Urinary bladder (tissue), 4 donors: Measurements from ENCODE around the gene SIPA1L3. TPM values are rescaled to one million over a fixed set of nuclear protein-coding genes. Genes with fewer than 3 reads are reported as not detected.

Source experiments
- DNase-seq: peaks from one replicate; pipeline ENCODE4 v3.0.0-alpha.2; 2015; ENCODE audit errors: extremely low spot score
- H3K27ac ChIP-seq: one replicate; pipeline ENCODE4 v1.5.1; 2013; ENCODE audit warnings: low read depth, mild to moderate bottlenecking, moderate library complexity
- H3K36me3 ChIP-seq: one replicate; pipeline ENCODE4 v1.6.1; 2013; ENCODE audit warnings: mild to moderate bottlenecking, moderate library complexity; ENCODE audit not compliant: insufficient read depth
- H3K4me1 ChIP-seq: one replicate; pipeline ENCODE4 v1.6.1; 2013; ENCODE audit warnings: mild to moderate bottlenecking, moderate library complexity; ENCODE audit not compliant: insufficient read depth
- H3K4me3 ChIP-seq: one replicate; pipeline ENCODE4 v1.5.1; 2013; ENCODE audit warnings: low read depth, low read length
- WGBS: extraction: QIAGEN DNeasy Blood & Tissue Kit; methylation state at CpG from one replicate; pipeline ENCODE4 v1.1.7; 2013; 5-methylcytosine and 5-hydroxymethylcytosine counted together
- polyA plus RNA-seq: library from polyadenylated mRNA; stranded (reverse); fragments of 200-250 nt; gene quantifications from one replicate; pipeline ENCODE4 v1.2.3, GENCODE V29; 2013
- total RNA-seq: library from RNA; depleted of rRNA; stranded (reverse); fragments of >200 nt; gene quantifications from one replicate; pipeline ENCODE4 v1.2.3, GENCODE V29; 2014
- donor health status: healthy with polysubstance abuse.
- donor health status: healthy.

Gene SIPA1L3
- total and polyA plus RNA-seq, 2 donors = 6.2 to 11.5 TPM

GRCh38 chr19:37943480-37943879 is 36.5 kb downstream of the SIPA1L3 start:
- H3K36me3 ChIP-seq = no peaks in the 10 kb centered on the region
- no peaks in the 10 kb centered on the region for H3K4me1 ChIP-seq
- no peak overlapping the region for H3K4me3 ChIP-seq
- WGBS = 88% methylated on average over 5 of the region's 5 CpGs
- H3K27ac ChIP-seq = no peak overlapping the region
- DNase-seq = no peak

- 97% methylated on average over 6 of the region's 6 CpGs for WGBS
- no peaks in the 10 kb centered on the region for H3K36me3 ChIP-seq
- no peak for DNase-seq
- no peak overlapping the region for H3K27ac ChIP-seq
- H3K4me3 ChIP-seq = no peak overlapping the region
- no peaks in the 10 kb centered on the region for H3K4me1 ChIP-seq
Measured at GRCh38 chr19:37946132-37946531, 39.1 kb downstream of the SIPA1L3 start.

GRCh38 chr19:37947778-37948177 is 40.8 kb downstream of the SIPA1L3 start:
- no peak for DNase-seq
- H3K27ac ChIP-seq = no peak overlapping the region
- no peaks in the 10 kb centered on the region for H3K36me3 ChIP-seq
- WGBS = 86% methylated on average over 5 of the region's 5 CpGs
- no peak overlapping the region for H3K4me3 ChIP-seq
- no peaks in the 10 kb centered on the region for H3K4me1 ChIP-seq

- no peak overlapping the region for H3K4me3 ChIP-seq
- no peak for DNase-seq
- H3K36me3 ChIP-seq = no peaks in the 10 kb centered on the region
- H3K27ac ChIP-seq = no peak overlapping the region
- H3K4me1 ChIP-seq = no peaks in the 10 kb centered on the region
- whole genome bisulfite sequencing = 90% methylated on average over 6 of the region's 6 CpGs
Measured at GRCh38 chr19:37948362-37948761, 41.4 kb downstream of the SIPA1L3 start.

DNA sequence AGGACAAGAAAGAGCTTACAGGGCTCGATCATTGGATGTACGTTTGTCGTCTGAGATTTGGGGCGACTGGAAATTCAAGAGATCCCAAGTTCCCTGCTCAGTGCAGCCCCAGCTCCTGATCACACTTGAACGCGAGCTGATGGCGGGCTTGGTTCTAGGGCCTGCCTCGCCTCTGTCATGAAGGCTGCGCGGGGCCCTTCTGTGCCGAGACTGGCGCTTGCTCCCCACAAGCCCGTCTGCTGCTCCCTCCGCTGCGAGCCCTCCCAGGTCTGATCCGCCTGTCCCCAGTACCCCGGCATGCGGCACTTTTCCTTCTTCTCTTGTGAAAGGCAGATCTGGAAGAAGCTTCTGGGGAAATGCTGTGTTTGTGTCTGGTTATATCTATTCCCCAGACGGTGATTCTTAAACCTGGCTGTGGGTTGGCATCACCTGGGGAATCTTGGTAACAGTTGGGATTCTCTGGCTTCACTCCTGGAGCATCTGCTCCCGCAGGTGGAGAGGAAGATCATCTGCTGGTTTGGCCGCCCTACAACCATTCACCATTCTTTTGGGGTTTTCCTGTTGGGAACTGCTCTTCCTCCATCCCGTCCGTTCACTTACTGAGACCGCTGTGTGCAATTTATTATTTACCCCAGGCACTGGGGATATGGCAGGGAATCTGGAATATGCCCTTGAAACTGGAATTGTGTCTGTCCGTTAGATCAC is 43.6 kb downstream of the SIPA1L3 start:
- H3K36me3 ChIP-seq = no peaks in the 10 kb centered on the region
- peaks cover 2% of the 10 kb centered on the region for H3K4me1 ChIP-seq
- H3K4me3 ChIP-seq = no peak overlapping the region
- no peak for DNase-seq
- no peak overlapping the region for H3K27ac ChIP-seq
- 89% methylated on average over 25 of the region's 25 CpGs for WGBS

GRCh38 chr19:37951816-37952210 is 44.8 kb downstream of the SIPA1L3 start:
- Histone ChIP-seq H3K4me1 (peaks cover 2% of the 10 kb centered on the region), H3K27ac (no peak overlapping the region), H3K4me3 (no peak overlapping the region), H3K36me3 (no peaks in the 10 kb centered on the region)
- no peak for DNase-seq
- WGBS = 80% methylated on average over 4 of the region's 4 CpGs

GRCh38 chr19:37953171-37953917 is 46.3 kb downstream of the SIPA1L3 start:
- no peak for DNase-seq
- Histone ChIP-seq H3K4me3 (no peak overlapping the region), H3K27ac (no peak overlapping the region), H3K4me1 (peaks cover 2% of the 10 kb centered on the region), H3K36me3 (no peaks in the 10 kb centered on the region)
- WGBS = 77% methylated on average over 11 of the region's 11 CpGs

DNA sequence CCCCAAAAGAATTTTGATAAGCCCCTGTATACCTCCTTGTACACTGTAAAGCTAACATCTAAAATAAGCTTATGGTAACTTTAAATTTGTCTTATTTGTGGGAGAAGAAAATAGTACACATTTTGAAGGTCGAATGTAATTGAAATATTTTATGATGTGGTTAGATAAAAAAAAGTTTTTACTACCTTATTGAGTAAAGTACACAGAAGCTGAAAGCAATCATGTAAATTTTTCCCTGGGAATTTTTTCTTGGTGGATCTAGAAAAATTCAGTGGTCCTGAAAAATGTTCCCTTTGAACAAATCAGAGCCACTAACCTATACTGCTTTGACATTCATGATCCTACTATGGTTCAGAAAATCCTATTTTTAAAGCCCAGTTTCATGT is 46.9 kb downstream of the SIPA1L3 start:
- H3K27ac ChIP-seq = no peak overlapping the region
- peaks cover 2% of the 10 kb centered on the region for H3K4me1 ChIP-seq
- WGBS = 32% methylated on average over 1 of the region's 1 CpG
- no peak for DNase-seq
- no peaks in the 10 kb centered on the region for H3K36me3 ChIP-seq
- H3K4me3 ChIP-seq = no peak overlapping the region

- Histone ChIP-seq H3K4me1 (peaks cover 2% of the 10 kb centered on the region), H3K27ac (no peak overlapping the region), H3K4me3 (no peak overlapping the region), H3K36me3 (no peaks in the 10 kb centered on the region)
- DNase-seq = no peak
- 63% methylated on average over 10 of the region's 10 CpGs for WGBS
Measured at GRCh38 chr19:37954421-37954874, 47.4 kb downstream of the SIPA1L3 start.

DNA sequence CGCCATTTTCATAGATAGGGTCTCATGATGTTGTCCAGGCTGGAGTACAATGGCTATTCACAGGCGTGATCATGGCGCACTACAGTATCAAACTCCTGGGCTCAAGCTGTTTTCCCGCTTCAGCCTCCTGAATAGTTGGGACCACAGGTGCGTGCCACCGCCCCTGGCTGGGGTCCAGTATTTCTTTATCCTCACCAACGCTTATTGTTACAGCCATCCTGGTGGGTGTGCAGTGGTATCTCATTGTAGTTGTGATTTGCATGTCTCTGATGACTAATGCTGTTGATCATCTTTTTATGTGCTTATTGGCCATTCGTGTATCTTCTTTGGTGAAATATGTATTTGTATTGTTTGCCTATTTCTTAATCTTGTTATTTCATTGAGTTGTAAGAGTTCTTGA is 49.0 kb downstream of the SIPA1L3 start:
- H3K36me3 ChIP-seq = no peaks in the 10 kb centered on the region
- H3K4me1 ChIP-seq = peaks cover 2% of the 10 kb centered on the region
- H3K4me3 ChIP-seq = no peak overlapping the region
- DNase-seq = no peak
- no peak overlapping the region for H3K27ac ChIP-seq
- 87% methylated on average over 8 of the region's 8 CpGs for WGBS

GRCh38 chr19:37957176-37957575 is 50.2 kb downstream of the SIPA1L3 start:
- no peak for DNase-seq
- Histone ChIP-seq H3K27ac (no peak overlapping the region), H3K4me1 (peaks cover 2% of the 10 kb centered on the region), H3K4me3 (no peak overlapping the region), H3K36me3 (no peaks in the 10 kb centered on the region)
- WGBS = 97% methylated on average over 1 of the region's 1 CpG

- Histone ChIP-seq H3K27ac (no peak overlapping the region), H3K4me1 (no peaks in the 10 kb centered on the region), H3K36me3 (no peaks in the 10 kb centered on the region), H3K4me3 (no peak overlapping the region)
- WGBS = 72% methylated on average over 3 of the region's 3 CpGs
- no peak for DNase-seq
Measured at GRCh38 chr19:37959665-37960114, 52.7 kb downstream of the SIPA1L3 start.

DNA sequence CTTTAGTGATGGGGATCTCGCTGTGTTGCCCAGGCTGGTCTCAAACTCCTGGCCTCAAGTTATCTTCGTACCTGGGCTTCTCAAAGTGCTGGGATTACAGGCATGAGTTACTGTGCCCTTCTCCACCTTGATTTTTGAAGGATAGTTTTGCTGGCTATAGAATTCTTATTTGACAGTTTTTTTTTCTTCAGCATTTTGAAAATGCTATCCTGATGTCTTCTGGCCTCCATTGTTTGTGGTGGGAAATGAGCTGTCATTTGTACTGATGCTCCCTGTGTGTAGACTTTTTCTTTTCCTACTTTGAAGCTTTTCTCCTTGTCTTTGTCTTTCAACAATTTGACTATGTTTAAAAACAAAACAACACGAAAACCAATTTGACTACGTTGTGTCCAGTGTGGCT is 54.2 kb downstream of the SIPA1L3 start:
- Histone ChIP-seq H3K27ac (no peak overlapping the region), H3K4me1 (no peaks in the 10 kb centered on the region), H3K36me3 (no peaks in the 10 kb centered on the region), H3K4me3 (no peak overlapping the region)
- no peak for DNase-seq
- whole genome bisulfite sequencing = 99% methylated on average over 4 of the region's 4 CpGs
